DND-41 (cell line): ENCODE data around the gene VPS16.
"Not testable (repeated sequence)": the region's sequence is repeated elsewhere in the genome, so short reads cannot be mapped to it uniquely, and the experiment has no call there.

Source experiments
- ATAC-seq: fragments of 200-7000 bp; cut with Tn5 transposase; 3 replicates; pipeline ENCODE4 v1.9.1; 2021; ENCODE audit warnings: low read depth; ENCODE audit not compliant: insufficient read depth
- DNase-seq: peaks from one replicate; pipeline ENCODE4 v3.0.0-alpha.2; 2020
- H2AFZ ChIP-seq: 2 replicates; pipeline ENCODE4 v1.6.0; 2012; ENCODE audit warnings: low read depth, low read length
- H3K27ac ChIP-seq: 2 replicates; pipeline ENCODE4 v1.5.1; 2012; ENCODE audit warnings: low read length, inconsistent platforms
- H3K27me3 ChIP-seq: fragments of 200-600 bp; sonication (generic); 2 replicates; pipeline ENCODE4 v1.6.0; 2012; ENCODE audit warnings: low read length, mild to moderate bottlenecking, inconsistent platforms; ENCODE audit not compliant: insufficient read depth, poor library complexity
- H3K36me3 ChIP-seq: 2 replicates; pipeline ENCODE4 v1.5.1; 2012; ENCODE audit warnings: low read length, inconsistent platforms; ENCODE audit not compliant: insufficient read depth
- H3K4me1 ChIP-seq: 2 replicates; pipeline ENCODE4 v1.5.1; 2012; ENCODE audit warnings: mild to moderate bottlenecking, low read length; ENCODE audit not compliant: insufficient read depth
- H3K4me2 ChIP-seq: 2 replicates; pipeline ENCODE4 v1.6.0; 2012; ENCODE audit warnings: mild to moderate bottlenecking, moderate library complexity, low read length, inconsistent platforms; ENCODE audit not compliant: insufficient read depth
- H3K4me3 ChIP-seq, 2 experiments: fragments of 200-600 bp in 1 of 2; shearing (Covaris generic) in 1 of 2; 2 replicates each; pipeline ENCODE4 v1.5.1; 2012 to 2016; ENCODE audit warnings: inconsistent platforms in 2 of 2, low read length in 2 of 2, mild to moderate bottlenecking in 2 of 2, low read depth in 1 of 2, moderate library complexity in 1 of 2
- H3K79me2 ChIP-seq: 2 replicates; pipeline ENCODE4 v1.6.0; 2012; ENCODE audit warnings: low read length, inconsistent platforms; ENCODE audit not compliant: insufficient read depth
- H3K9ac ChIP-seq: 2 replicates; pipeline ENCODE4 v1.6.0; 2012; ENCODE audit warnings: low read depth, mild to moderate bottlenecking, inconsistent platforms, low read length, moderate library complexity
- H3K9me3 ChIP-seq: 2 replicates; pipeline ENCODE4 v1.5.1; 2012; ENCODE audit warnings: low read length, moderate library complexity, mild to moderate bottlenecking, inconsistent platforms; ENCODE audit not compliant: insufficient read depth, severe bottlenecking
- H4K20me1 ChIP-seq: 2 replicates; pipeline ENCODE4 v1.6.0; 2012; ENCODE audit warnings: low read length; ENCODE audit not compliant: insufficient read depth
- EZH2 ChIP-seq: IDR thresholded peaks from 3 replicates; pipeline ENCODE4 v1.6.1; 2012; ENCODE audit warnings: borderline replicate concordance, low read depth, mild to moderate bottlenecking, moderate library complexity, low read length, inconsistent platforms; ENCODE audit not compliant: severe bottlenecking
- TF ChIP-seq, protein P1 (sequence below): IDR thresholded peaks from 2 replicates; pipeline ENCODE4 v1.5.1; 2012; ENCODE audit warnings: borderline replicate concordance, low read length, moderate library complexity, mild to moderate bottlenecking; ENCODE audit not compliant: poor library complexity, severe bottlenecking; ENCODE audit errors: extremely low read depth

VPS16 gene

DNA sequence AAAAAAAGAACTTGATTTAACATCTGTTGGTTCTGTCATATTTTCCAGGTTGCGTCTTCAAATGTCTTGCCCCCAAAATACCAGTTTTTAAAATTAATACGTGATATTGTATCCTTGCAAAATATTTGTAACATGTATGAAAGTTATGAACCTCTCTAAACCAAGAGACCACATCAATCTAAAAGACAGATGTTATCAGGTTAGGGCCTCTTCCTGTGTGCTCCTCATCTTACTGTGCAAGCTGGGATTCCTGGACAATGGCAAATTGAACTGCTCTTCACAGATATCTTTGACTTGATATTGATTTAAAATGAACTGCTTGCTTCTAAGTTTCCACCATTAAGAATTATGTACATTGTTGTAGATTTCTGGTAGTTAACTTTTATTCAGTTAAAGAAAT lies 14.8 kb upstream of the VPS16 start:
- Histone ChIP-seq H3K9ac (no peak overlapping the region), H4K20me1 (peaks cover 14% of the 10 kb centered on the region), H3K27ac (no peak overlapping the region), H3K4me1 (peaks cover 34% of the 10 kb centered on the region), H3K4me2 (peak overlapping the region; percentile 8; the same call in 1 of the 2 replicates), H3K36me3 (no peaks in the 10 kb centered on the region), H2AFZ (no peak overlapping the region), H3K79me2 (no peaks in the 10 kb centered on the region), H3K27me3 (peaks cover 13% of the 10 kb centered on the region), H3K9me3 (no peaks in the 10 kb centered on the region), H3K4me3 (no peak overlapping the region)
- ATAC-seq (peak; percentile 67), DNase-seq (peak; percentile 39)
- TF ChIP-seq, protein P1, sequence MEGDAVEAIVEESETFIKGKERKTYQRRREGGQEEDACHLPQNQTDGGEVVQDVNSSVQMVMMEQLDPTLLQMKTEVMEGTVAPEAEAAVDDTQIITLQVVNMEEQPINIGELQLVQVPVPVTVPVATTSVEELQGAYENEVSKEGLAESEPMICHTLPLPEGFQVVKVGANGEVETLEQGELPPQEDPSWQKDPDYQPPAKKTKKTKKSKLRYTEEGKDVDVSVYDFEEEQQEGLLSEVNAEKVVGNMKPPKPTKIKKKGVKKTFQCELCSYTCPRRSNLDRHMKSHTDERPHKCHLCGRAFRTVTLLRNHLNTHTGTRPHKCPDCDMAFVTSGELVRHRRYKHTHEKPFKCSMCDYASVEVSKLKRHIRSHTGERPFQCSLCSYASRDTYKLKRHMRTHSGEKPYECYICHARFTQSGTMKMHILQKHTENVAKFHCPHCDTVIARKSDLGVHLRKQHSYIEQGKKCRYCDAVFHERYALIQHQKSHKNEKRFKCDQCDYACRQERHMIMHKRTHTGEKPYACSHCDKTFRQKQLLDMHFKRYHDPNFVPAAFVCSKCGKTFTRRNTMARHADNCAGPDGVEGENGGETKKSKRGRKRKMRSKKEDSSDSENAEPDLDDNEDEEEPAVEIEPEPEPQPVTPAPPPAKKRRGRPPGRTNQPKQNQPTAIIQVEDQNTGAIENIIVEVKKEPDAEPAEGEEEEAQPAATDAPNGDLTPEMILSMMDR, result no peak
- TF ChIP-seq EZH2, result no peak

DNA sequence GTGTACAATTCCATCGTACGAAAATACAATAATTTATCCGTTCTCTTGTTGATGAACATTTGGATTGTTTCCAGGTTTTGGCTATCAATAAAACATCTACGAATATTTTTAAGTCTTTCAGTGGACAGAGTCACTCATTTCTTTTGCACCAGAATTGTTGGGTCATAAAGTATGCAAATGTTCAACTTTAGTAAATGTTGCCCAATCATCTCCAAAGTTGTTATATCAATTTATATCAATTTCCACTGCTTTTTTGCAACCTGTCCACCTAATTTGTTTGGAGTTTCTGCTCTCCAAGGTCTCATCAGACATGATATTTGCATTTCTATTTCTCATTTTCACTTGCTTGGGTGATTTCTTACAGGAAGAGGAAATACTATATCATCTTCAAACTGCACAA lies 13.9 kb upstream of the VPS16 start:
- Histone ChIP-seq H3K4me1 (peaks cover 25% of the 10 kb centered on the region), H3K79me2 (no peaks in the 10 kb centered on the region), H3K4me2 (no peak overlapping the region), H2AFZ (no peak overlapping the region), H3K27me3 (peaks cover 13% of the 10 kb centered on the region), H3K27ac (no peak overlapping the region), H3K36me3 (no peaks in the 10 kb centered on the region), H3K9me3 (no peaks in the 10 kb centered on the region), H3K4me3 (no peak overlapping the region), H4K20me1 (peaks cover 6% of the 10 kb centered on the region), H3K9ac (no peak overlapping the region)
- DNase-seq (no peak), ATAC-seq (no peak)
- TF ChIP-seq, protein P1, result no peak
- no peak for TF ChIP-seq EZH2

DNA sequence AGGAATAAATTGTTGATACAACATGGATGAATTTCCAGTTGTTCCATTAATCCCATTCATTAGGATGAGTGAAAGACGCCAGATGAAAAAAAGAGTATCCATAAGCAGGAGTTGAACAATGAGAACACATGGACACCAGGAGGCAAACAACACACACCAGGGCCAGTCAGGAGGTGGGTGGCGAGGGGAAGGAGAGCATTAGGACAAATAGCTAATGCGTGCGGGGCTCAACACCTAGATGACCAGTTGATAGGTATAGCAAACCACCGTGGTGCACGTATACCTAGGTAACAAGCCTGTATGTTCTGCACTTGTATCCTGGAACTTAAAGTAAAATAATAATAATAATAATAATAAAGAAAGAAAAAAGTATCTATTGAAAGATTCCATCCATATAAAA lies 11.2 kb upstream of the VPS16 start:
- H4K20me1 ChIP-seq, result peaks cover 4% of the 10 kb centered on the region; the same call in 1 of the 2 replicates
- peaks cover 24% of the 10 kb centered on the region for H3K27me3 ChIP-seq
- no peak overlapping the region for H3K9ac ChIP-seq
- no peaks in the 10 kb centered on the region for H3K79me2 ChIP-seq
- no peak overlapping the region for H3K27ac ChIP-seq
- no peak overlapping the region for H3K4me2 ChIP-seq
- no peak overlapping the region for H2AFZ ChIP-seq
- H3K4me3 ChIP-seq, result no peak overlapping the region
- peaks cover 18% of the 10 kb centered on the region for H3K4me1 ChIP-seq
- DNase-seq (peak; percentile 1), ATAC-seq (no peak)
- TF ChIP-seq, protein P1, result no peak
- no peak for TF ChIP-seq EZH2
- H3K36me3 ChIP-seq, result no peaks in the 10 kb centered on the region
- H3K9me3 ChIP-seq, result no peaks in the 10 kb centered on the region

DNA sequence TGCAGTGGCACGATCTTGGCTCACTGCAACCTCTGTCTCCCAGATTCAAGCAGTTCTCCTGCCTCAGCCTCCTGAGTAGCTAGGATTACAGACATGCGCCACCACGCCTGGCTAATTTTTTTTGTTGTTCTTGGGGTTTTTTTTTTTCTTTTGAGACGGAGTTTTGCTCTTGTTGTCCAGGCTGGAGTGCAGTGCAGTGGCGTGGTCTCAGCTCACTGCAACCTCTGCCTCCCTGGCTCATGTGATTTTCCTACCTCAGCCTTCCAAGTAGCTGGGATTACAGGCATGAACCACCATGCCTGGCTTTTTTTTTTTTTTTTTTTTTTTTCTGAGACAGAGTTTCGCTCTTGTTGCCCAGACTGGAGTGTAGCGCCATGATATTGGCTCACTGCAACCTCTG lies 9.3 kb upstream of the VPS16 start:
- not testable (repeated sequence) for H2AFZ ChIP-seq, H3K9me3 ChIP-seq, ATAC-seq, H3K4me2 ChIP-seq, H4K20me1 ChIP-seq, H3K4me3 ChIP-seq, H3K9ac ChIP-seq, H3K27ac ChIP-seq, H3K36me3 ChIP-seq, H3K79me2 ChIP-seq
- DNase-seq, result peak; percentile 0
- Histone ChIP-seq H3K27me3 (peaks cover 25% of the 10 kb centered on the region), H3K4me1 (peaks cover 10% of the 10 kb centered on the region)
